ENCODE results near the gene ANTXRL.

- TF ChIP-seq CTCF (IDR thresholded peaks at IDR 0.05 in 8 of 11, conservative IDR thresholded peaks at IDR 0.05 in 3 of 11) (no peak), POLR2A (IDR thresholded peaks at IDR 0.05) (no peak), POLR2AphosphoS5 (IDR thresholded peaks at IDR 0.05) (no peak)
Measured at GRCh38 chr10:46240684-46241565, 45.9 kb upstream of the ANTXRL start.

Data from spleen (tissue), 7 donors.